Mucosa of stomach (tissue), 1 donor: ENCODE data around the gene CEP83.

Experiments
- H3K27me3 ChIP-seq: one replicate; pipeline ENCODE4 v1.7.0; 2013; ENCODE audit warnings: mild to moderate bottlenecking, low read length; ENCODE audit not compliant: control insufficient read depth, insufficient read depth
- H3K36me3 ChIP-seq: one replicate; pipeline ENCODE4 v1.7.0; 2013; ENCODE audit warnings: low read length; ENCODE audit not compliant: control insufficient read depth, insufficient read depth
- H3K4me1 ChIP-seq: one replicate; pipeline ENCODE4 v1.7.0; 2013; ENCODE audit warnings: mild to moderate bottlenecking, low read length; ENCODE audit not compliant: control insufficient read depth, insufficient read depth
- H3K4me3 ChIP-seq: one replicate; pipeline ENCODE4 v1.7.0; 2013; ENCODE audit warnings: low read length
- H3K9ac ChIP-seq: one replicate; pipeline ENCODE4 v1.7.0; 2013; ENCODE audit warnings: mild to moderate bottlenecking, low read length, moderate library complexity
- H3K9me3 ChIP-seq: one replicate; pipeline ENCODE4 v1.7.0; 2013; ENCODE audit warnings: mild to moderate bottlenecking, low read length, moderate library complexity; ENCODE audit not compliant: control insufficient read depth
- donor health status: Pancreatic carcinoma.

The CEP83 gene

DNA sequence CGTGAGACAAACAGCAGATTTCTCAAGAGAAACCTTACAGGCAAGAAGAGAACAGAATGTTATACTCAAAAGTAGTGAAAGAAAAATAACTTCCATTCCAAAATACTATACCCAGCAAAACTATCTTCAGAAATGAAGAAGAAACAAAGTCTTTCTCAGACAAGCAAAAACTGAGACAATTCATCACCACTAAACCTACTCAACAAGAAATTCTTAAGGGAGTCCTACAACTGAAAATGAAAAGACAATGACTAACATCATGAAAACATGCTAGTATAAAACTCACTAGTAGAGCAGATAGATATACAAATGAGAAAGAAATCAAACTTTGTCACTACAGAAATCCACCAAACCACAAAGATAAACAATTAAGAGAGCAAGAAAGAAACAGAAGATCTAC lies 106.5 kb downstream of the CEP83 start:
- Histone ChIP-seq H3K36me3 (no peaks in the 10 kb centered on the region), H3K4me3 (no peak overlapping the region), H3K9ac (no peak overlapping the region), H3K4me1 (no peaks in the 10 kb centered on the region), H3K9me3 (peaks cover 5% of the 10 kb centered on the region), H3K27me3 (no peaks in the 10 kb centered on the region)

DNA sequence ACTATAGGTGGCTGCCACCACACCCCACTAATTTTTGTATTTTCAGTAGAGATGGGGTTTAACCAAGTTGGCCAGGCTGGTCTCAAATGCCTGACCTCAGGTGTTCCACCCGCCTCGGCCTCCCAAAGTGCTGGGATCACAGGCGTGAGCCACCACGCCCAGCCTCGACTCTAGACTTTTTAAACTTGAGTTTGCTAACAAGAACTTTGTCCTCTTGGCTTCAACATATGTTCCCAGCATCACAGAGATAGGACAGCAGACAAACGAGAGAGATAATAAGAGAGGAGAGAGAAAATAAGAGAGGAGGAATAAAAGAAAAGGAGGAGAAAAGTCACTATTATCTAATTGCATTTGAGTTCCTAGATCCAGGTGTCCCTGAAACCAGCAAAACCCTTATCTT lies 119.1 kb downstream of the CEP83 start:
- H3K36me3 ChIP-seq = no peaks in the 10 kb centered on the region
- H3K4me1 ChIP-seq = no peaks in the 10 kb centered on the region
- no peak overlapping the region for H3K4me3 ChIP-seq
- no peaks in the 10 kb centered on the region for H3K9me3 ChIP-seq
- no peak overlapping the region for H3K9ac ChIP-seq
- no peaks in the 10 kb centered on the region for H3K27me3 ChIP-seq

DNA sequence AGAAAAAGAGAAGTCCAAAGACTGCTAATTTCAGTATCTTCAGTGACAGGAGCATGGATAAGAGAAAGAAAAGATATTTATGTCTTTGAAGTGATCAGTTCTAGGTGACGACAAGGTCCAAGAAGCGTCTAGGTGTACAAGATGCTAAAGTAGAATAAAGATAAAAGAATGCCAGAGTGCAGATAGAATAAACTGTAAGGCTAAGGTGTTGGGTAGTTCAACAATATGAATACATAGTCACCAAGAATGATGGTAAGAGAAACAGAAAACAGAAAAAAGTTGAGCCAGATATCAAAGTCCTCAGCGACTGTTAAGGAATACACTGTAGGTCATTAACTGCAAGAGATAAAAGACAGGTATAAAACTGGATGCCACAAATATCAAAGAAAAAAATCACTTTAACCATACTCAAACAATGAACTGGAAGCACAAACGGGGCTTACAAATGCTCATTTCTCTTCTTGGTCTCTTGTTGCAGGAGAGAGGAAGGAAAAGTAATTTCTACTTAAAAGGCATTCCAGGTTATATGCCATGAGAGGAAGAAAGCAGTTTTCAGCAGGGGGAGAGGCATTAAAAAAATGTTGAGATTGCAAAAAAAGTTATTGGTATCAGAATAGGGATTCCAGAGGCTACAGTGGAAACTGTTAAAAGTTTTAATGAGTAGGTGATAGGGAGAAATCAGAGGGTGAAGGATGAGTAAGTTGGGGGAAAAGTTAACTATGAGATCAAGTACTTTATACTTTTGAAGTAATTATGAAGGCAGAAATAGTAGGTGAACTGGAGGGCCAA lies 121.5 kb downstream of the CEP83 start:
- H3K9ac ChIP-seq = no peak overlapping the region
- H3K4me1 ChIP-seq = no peaks in the 10 kb centered on the region
- no peak overlapping the region for H3K4me3 ChIP-seq
- no peaks in the 10 kb centered on the region for H3K36me3 ChIP-seq
- no peaks in the 10 kb centered on the region for H3K27me3 ChIP-seq
- H3K9me3 ChIP-seq = no peaks in the 10 kb centered on the region

DNA sequence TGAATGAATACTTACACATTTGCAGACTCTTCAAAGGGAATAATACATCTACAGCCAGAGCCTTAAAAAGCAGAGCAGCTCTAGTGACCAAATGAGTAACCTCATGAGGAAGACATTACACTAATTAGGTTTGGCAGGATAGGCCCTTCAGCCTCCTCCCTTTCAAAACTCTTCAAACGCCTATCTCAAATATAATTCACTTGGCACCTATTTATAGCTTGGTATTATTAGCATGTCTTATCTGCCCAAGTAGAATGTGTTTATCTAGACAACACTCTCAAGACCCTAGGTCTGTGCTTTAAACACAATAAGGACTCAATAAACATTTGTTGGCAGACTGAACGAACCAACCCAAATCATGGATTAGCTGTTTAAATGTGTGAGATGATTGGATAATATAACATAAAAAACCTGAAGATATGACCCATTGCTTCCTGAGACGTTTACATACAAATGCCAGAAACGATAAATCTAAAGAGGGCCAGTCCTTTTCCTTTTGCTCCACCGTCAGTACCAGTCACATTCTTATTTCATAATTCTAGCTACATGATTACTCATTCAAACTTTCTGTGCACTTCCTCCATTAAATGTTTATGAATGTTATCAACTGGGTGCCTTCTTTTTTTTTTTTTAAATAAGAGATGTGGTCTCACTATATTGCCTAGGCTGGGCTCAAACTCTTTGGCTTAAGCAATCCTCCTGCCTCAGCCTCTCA lies 123.3 kb downstream of the CEP83 start:
- Histone ChIP-seq H3K4me3 (no peak overlapping the region), H3K9ac (no peak overlapping the region), H3K4me1 (no peaks in the 10 kb centered on the region), H3K36me3 (no peaks in the 10 kb centered on the region), H3K27me3 (no peaks in the 10 kb centered on the region), H3K9me3 (no peaks in the 10 kb centered on the region)

DNA sequence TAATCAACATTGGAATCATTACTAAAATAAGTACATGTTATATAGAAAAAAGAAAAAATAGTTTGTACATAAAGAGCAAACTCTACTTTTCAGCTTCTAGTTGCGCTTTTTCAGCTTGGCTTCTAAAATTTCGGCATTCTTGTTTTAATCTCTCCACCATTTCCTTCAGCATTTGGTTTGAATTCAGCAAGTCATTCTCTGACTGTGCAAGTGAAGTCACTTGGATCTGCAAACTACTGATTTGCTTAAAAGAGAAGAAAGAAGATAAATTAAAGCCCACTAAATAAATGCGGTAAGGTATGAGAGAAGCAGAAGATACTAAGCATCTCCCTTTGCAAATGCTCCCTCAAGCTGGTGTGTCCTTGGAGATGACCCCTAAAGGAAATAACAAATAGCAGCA lies 126.3 kb downstream of the CEP83 start:
- Histone ChIP-seq H3K27me3 (no peaks in the 10 kb centered on the region), H3K4me1 (no peaks in the 10 kb centered on the region), H3K4me3 (no peak overlapping the region), H3K9ac (no peak overlapping the region), H3K36me3 (no peaks in the 10 kb centered on the region), H3K9me3 (no peaks in the 10 kb centered on the region)

DNA sequence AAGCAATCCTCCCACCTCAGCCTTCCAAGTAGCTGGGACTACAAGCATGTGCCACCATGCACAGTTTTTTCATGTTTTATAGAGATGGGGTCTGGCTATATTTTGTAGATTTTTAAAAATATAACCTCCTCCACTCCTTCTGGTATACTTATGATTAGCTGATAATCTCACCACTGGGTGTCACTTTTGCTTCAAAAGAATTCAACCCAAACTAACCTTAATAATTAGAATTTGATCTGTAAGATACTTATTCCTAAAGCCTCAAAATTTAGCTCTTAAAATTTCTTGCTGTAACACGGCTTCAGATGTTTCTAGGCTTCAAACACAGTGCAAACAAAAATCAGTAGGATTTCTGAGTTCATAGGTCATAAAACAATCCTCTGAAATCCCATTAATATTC lies 130.3 kb downstream of the CEP83 start:
- no peaks in the 10 kb centered on the region for H3K9me3 ChIP-seq
- no peaks in the 10 kb centered on the region for H3K4me1 ChIP-seq
- no peak overlapping the region for H3K9ac ChIP-seq
- no peaks in the 10 kb centered on the region for H3K27me3 ChIP-seq
- no peaks in the 10 kb centered on the region for H3K36me3 ChIP-seq
- H3K4me3 ChIP-seq = no peak overlapping the region

DNA sequence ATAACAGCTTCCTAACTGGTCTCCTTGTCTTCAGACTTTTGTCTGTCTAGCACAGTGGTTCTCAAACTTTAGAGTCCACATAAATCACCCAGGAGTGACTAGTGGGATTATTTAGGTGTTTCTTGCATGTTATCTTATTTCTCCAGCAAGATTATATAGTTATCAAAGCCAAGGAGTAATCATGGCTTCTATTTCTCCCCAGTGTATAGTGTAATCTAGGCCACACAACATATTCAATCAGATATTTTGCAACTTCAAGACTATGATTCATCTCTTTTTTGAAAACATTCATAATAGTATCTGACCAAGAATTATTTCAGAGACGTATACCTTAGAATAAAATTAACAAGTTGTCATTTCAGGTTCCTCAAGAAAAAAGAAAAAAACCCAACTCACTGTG lies 131.9 kb downstream of the CEP83 start:
- Histone ChIP-seq H3K9me3 (no peaks in the 10 kb centered on the region), H3K4me1 (no peaks in the 10 kb centered on the region), H3K4me3 (no peak overlapping the region), H3K36me3 (no peaks in the 10 kb centered on the region), H3K27me3 (no peaks in the 10 kb centered on the region), H3K9ac (no peak overlapping the region)

DNA sequence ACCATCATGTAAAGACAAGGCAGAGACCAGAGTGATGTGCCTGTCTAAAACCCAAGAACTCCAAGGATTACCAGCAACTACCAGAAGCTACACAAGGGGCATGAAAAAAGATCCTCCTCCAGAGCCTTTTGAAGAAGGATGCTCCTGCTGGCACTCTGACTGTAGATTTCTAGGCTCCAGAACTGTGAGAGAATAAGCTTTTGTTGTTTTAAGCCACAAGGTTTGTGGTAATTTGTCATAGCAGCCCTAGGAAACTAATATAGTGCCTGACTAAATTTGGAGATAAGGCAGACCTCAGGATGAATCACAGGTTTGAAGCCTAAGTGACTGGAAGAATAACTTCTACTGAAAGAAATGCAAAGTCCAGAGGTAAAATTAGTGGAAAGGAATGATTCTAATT lies 132.9 kb downstream of the CEP83 start:
- Histone ChIP-seq H3K9ac (no peak overlapping the region), H3K27me3 (no peaks in the 10 kb centered on the region), H3K9me3 (no peaks in the 10 kb centered on the region), H3K4me1 (no peaks in the 10 kb centered on the region), H3K4me3 (no peak overlapping the region), H3K36me3 (peaks cover 9% of the 10 kb centered on the region)

DNA sequence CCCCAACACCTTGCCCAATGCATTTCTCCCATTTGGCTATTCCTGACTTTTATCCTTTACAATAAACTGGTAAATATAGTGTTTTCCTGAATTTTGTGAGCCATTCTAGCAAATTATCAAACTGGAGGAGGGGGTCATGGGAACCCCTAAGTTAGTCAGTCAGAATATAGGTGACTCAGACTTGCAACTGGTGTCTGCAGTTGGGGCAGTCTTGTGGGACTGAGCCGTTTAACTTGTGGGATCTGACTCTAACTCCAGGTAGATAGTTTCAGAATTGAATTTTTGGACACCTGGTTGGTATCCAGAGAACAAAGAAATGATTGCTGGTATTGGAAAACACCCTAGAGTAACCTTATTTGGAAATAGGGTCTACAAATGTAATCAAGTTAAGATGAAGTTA lies 133.4 kb downstream of the CEP83 start:
- no peaks in the 10 kb centered on the region for H3K4me1 ChIP-seq
- peaks cover 12% of the 10 kb centered on the region for H3K36me3 ChIP-seq
- H3K27me3 ChIP-seq = no peaks in the 10 kb centered on the region
- H3K4me3 ChIP-seq = no peak overlapping the region
- no peak overlapping the region for H3K9ac ChIP-seq
- H3K9me3 ChIP-seq = peaks cover 3% of the 10 kb centered on the region

DNA sequence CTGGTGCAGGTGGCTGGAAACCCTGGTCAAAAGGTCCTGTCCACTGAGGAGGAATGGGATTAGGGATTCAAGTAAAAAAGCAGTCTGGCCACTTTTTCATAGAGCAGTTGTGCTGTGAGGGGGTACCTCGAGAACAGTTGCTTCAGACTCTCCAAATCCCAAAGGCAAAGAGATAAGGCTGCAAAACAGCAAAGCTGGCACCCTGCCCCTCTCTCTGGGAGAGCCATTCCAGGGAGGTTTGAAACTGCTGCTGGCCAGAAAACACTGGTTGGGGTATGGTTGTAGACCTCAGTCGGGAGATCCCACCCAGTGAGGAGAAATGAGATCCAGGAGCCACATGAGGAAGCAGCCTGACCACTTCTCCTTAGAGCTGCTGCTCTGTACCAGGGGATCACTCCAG lies 137.3 kb downstream of the CEP83 start:
- Histone ChIP-seq H3K27me3 (no peaks in the 10 kb centered on the region), H3K4me1 (no peaks in the 10 kb centered on the region), H3K9ac (no peak overlapping the region), H3K36me3 (peaks cover 13% of the 10 kb centered on the region), H3K4me3 (no peak overlapping the region), H3K9me3 (peaks cover 13% of the 10 kb centered on the region)

DNA sequence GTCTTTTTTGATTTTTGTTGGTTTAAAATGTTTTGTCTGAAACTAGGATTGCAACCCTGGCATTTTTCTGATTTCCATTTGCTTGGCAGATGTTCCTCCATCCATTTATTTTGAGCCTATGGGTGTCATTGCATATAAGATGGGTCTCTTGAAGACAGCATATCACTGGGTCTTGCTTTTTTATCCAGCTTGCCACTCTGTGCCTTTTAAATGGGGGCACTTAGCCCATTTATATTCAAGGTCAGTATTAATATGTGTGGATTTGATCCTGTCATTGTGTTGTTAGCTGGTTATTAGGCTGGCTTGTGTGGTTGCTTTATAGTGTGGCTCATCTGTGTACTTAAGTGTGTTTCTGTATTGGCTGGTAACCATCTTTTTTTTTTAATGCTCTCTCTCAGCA lies 139.6 kb downstream of the CEP83 start:
- H3K9ac ChIP-seq = no peak overlapping the region
- H3K36me3 ChIP-seq = peaks cover 13% of the 10 kb centered on the region
- H3K27me3 ChIP-seq = no peaks in the 10 kb centered on the region
- peaks cover 13% of the 10 kb centered on the region for H3K9me3 ChIP-seq
- H3K4me1 ChIP-seq = no peaks in the 10 kb centered on the region
- H3K4me3 ChIP-seq = no peak overlapping the region

DNA sequence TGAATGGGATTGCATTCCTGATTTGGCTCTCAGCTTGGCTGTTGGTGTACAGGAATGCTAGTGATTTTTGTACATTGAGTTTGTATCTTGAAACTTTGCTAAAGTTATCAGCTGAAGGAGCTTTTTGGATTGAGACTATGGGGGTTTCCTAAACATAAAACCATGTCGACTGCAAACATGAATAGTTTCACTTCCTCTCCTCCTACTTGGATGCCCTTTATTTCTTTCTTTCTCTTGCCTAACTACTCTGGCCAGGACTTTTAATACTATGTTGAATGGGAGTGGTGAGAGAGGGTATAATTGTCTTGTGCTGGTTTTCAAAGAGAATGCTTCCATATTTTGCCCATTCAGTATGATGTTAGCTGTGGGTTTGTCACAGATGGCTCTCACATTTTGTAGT lies 141.5 kb downstream of the CEP83 start:
- Histone ChIP-seq H3K27me3 (no peaks in the 10 kb centered on the region), H3K4me3 (no peak overlapping the region), H3K36me3 (peaks cover 13% of the 10 kb centered on the region), H3K4me1 (no peaks in the 10 kb centered on the region), H3K9me3 (peaks cover 13% of the 10 kb centered on the region), H3K9ac (no peak overlapping the region)
